Measurements from ENCODE around the gene EXD3. TPM values are rescaled to one million over a fixed set of nuclear protein-coding genes. Genes with fewer than 3 reads are reported as not detected.

EXD3 gene
- polyA plus RNA-seq, 1 experiment, result 4.0 TPM

DNA sequence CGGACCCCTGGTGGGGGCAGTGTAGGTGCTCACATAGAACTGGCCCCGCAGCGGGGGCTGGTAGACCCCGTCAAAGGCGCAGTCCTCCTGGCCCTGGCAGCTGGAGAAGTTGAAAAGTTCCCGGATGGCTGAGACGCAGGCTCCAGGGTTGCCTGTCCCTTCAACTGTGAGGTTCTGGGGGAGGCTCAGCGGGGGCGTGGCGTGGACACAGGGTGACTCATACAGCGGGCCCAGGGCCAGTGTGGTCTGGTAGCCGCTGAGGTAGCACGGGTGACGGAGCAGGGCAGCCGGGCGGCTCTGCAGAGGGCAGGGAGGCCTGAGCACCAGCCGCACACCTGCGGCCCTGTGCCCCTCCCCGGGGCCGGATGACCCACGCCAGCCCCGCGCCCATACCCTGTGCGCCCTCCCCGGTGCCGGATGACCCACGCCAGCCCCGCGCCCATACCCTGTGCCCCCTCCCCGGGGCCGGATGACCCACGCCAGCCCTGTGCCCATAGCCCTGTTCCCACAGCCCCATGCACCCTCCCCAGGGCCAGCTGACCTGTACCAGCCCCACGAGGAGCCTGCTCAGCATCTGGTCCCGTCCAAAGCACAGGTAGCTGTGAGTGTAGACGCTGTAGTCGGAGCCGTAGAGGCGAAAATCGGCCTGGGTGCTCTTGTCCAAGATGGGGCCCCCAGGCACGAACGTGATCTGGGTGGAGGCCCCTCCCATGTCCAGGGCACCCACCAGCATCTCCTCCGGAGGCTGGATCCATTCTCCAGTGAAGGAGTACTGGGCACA, 13.2 kb upstream of the EXD3 start:
- ChIA-PET CTCF (no interaction called here), POLR2A (no interaction called here)
- Histone ChIP-seq H3K9me3 (ENCODE audit: control insufficient read depth, insufficient read depth, low read length) (no peaks in the 10 kb centered on the region; the same call in 1 of the 2 replicates), H3K27ac (ENCODE audit: low read depth, low read length) (no peak overlapping the region), H3K4me3 (ENCODE audit: low read depth, low read length) (no peak overlapping the region), H3K27me3 (ENCODE audit: control insufficient read depth, insufficient read depth, low read length) (peaks cover 2% of the 10 kb centered on the region)
- TF ChIP-seq, protein P1, sequence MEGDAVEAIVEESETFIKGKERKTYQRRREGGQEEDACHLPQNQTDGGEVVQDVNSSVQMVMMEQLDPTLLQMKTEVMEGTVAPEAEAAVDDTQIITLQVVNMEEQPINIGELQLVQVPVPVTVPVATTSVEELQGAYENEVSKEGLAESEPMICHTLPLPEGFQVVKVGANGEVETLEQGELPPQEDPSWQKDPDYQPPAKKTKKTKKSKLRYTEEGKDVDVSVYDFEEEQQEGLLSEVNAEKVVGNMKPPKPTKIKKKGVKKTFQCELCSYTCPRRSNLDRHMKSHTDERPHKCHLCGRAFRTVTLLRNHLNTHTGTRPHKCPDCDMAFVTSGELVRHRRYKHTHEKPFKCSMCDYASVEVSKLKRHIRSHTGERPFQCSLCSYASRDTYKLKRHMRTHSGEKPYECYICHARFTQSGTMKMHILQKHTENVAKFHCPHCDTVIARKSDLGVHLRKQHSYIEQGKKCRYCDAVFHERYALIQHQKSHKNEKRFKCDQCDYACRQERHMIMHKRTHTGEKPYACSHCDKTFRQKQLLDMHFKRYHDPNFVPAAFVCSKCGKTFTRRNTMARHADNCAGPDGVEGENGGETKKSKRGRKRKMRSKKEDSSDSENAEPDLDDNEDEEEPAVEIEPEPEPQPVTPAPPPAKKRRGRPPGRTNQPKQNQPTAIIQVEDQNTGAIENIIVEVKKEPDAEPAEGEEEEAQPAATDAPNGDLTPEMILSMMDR (IDR thresholded peaks at IDR 0.05; ENCODE audit: low read depth, low read length), result no peak
- DNase-seq (ENCODE audit: low read depth, low spot score), result no peak

DNA sequence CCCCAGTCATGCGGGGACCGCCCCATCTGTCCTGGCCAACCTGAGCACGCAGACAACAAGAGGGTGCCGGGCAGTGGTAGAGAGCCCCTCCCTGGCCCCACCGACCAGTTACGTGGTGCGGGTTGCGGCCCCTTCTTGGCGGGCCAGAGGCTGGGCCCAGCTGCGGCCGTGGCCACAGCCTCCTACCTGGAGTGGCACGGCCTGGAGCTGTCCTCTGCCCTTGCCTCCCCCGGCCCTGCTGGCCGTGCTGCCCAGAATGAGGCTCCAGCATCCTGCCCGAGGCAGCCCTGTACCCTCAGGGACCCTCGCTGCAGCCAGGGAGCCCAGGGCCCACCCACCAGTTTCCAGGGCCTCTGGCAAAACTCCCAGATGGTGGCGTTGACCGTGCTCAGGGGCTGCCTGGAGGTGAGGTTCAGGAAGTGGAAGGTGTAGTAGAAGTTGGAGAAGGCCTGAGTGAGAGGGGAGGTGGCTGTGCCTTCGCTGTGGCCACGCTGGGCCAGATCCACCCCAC, 12.5 kb upstream of the EXD3 start:
- Histone ChIP-seq H3K9me3 (ENCODE audit: control insufficient read depth, insufficient read depth, low read length) (no peaks in the 10 kb centered on the region; the same call in 1 of the 2 replicates), H3K4me3 (ENCODE audit: low read depth, low read length) (no peak overlapping the region), H3K27ac (ENCODE audit: low read depth, low read length) (no peak overlapping the region), H3K27me3 (ENCODE audit: control insufficient read depth, insufficient read depth, low read length) (peaks cover 2% of the 10 kb centered on the region)
- ChIA-PET CTCF (interaction anchor here (1.8 kb wide), 1 partner anchor 9 kb away, joined by 8 read pairs; no protein-coding TSS in a partner anchor), POLR2A (no interaction called here)
- DNase-seq (ENCODE audit: low read depth, low spot score), result no peak
- TF ChIP-seq, protein P1 (IDR thresholded peaks at IDR 0.05; ENCODE audit: low read depth, low read length), result no peak

DNA sequence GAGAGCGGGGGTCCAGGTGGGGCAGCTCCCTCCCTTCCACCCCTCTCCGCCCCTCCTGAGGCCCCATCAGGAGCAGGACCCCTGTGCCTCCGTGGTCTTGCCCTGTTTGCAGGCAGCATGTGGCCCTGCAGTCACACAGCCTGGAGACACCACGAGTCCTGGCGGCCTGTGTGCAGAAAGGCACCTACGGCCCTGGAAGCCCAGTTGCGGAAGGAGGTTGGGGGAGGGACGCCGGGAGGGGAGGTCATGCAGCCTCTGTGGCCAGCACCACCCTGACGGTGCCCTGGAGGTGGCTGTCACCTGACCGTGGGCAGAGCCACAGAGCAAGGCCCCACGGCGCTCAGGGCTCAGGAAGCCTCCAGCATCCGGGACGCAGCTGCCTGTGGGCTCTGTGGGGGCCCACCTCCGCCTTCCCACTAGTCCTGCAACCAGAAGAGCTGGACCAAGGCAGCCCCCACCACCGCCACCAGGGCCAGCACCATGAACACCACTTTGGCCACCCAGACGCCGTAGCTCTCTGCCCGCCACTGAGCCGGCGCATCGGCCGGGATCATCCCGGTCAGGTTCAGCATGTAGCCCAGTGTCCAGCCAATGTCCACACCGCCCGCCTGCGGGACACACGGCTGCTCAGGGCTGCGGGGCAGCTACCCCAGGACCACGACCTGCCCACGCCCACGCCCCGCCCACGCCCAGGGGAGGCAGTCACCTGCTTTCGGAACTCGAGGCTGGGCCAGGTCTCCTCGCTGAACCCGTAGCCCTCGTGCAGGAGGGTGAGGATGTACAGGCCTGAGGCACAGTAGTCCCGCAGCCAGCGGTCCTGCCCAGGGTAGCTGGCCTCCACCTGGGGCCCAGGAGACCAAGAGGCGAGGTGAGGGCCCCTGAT, 11.8 kb upstream of the EXD3 start:
- DNase-seq (ENCODE audit: low read depth, low spot score), result no peak
- ChIA-PET POLR2A (no interaction called here), CTCF (interaction anchor here (1.8 kb wide), 1 partner anchor 10 kb away, joined by 8 read pairs; no protein-coding TSS in a partner anchor)
- Histone ChIP-seq H3K27ac (ENCODE audit: low read depth, low read length) (no peak overlapping the region), H3K27me3 (ENCODE audit: control insufficient read depth, insufficient read depth, low read length) (peaks cover 2% of the 10 kb centered on the region), H3K4me3 (ENCODE audit: low read depth, low read length) (no peak overlapping the region), H3K9me3 (ENCODE audit: control insufficient read depth, insufficient read depth, low read length) (no peaks in the 10 kb centered on the region; the same call in 1 of the 2 replicates)
- TF ChIP-seq, protein P1 (IDR thresholded peaks at IDR 0.05; ENCODE audit: low read depth, low read length), result no peak

DNA sequence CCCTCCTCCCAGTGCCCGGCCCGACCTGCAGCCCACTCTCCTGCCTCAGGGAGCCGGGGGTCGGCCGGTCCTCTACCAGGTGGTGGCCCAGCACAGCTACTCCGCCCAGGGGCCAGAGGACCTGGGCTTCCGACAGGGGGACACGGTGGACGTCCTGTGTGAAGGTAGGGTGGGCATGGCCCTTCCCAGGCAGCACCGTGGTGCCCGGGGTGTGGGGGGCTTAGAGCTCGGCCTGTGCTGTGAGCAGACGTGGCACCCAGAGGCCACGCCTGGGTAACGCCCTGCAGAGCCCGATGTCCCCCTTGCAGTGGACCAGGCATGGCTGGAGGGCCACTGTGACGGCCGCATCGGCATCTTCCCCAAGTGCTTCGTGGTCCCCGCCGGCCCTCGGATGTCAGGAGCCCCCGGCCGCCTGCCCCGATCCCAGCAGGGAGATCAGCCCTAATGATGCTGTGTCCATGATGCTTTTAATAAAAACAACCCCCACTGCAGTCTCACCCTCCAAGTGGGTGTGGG, 11.0 kb upstream of the EXD3 start:
- CTCF ChIA-PET, result interaction anchor here (1.0 to 1.8 kb wide), 2 partner anchors 11 kb away, joined by 8 to 9 read pairs; partner anchors contain the start of genes EXD3 and NOXA1
- Histone ChIP-seq H3K27ac (ENCODE audit: low read depth, low read length) (no peak overlapping the region), H3K27me3 (ENCODE audit: control insufficient read depth, insufficient read depth, low read length) (no peaks in the 10 kb centered on the region), H3K9me3 (ENCODE audit: control insufficient read depth, insufficient read depth, low read length) (no peaks in the 10 kb centered on the region; the same call in 1 of the 2 replicates), H3K4me3 (ENCODE audit: low read depth, low read length) (no peak overlapping the region)
- DNase-seq (ENCODE audit: low read depth, low spot score), result no peak
- TF ChIP-seq, protein P1 (IDR thresholded peaks at IDR 0.05; ENCODE audit: low read depth, low read length), result no peak
- POLR2A ChIA-PET, result no interaction called here
